Measurements from ENCODE around the gene ZDHHC13.

- TF ChIP-seq CTCF (IDR thresholded peaks at IDR 0.05) (no peak), POLR2A (IDR thresholded peaks at IDR 0.05) (no peak)
Measured at GRCh38 chr11:19077965-19078364, 39.0 kb upstream of the ZDHHC13 start.

Measured in testis (tissue), 2 donors.